HG03045 (cell line): ENCODE data around the gene ZNF541.

Experiments used
- ATAC-seq: cut with Tn5 transposase; IDR thresholded peaks from one replicate; pipeline ENCODE4 v1.9.1; 2021; ENCODE audit warnings: mild to moderate bottlenecking, moderate library complexity; ENCODE audit not compliant: unreplicated experiment

ZNF541 gene

GRCh38 chr19:47573071-47574026 is at the start of gene ZNF541:
Gene ZNF541 (minus strand): TSS chr19:47573148. CDS start chr19:47555856, 17,292 bp downstream.
- ATAC-seq = no peak

- no peak for ATAC-seq
Observed at GRCh38 chr19:47619763-47620162, 46.8 kb upstream of the ZNF541 start.

- ATAC-seq = no peak
Observed at GRCh38 chr19:47618771-47619170, 45.8 kb upstream of the ZNF541 start.

GRCh38 chr19:47615714-47616113 is 42.8 kb upstream of the ZNF541 start:
- no peak for ATAC-seq

GRCh38 chr19:47615230-47615629 is 42.3 kb upstream of the ZNF541 start:
- ATAC-seq = no peak

- ATAC-seq = no peak
Observed at GRCh38 chr19:47614559-47614958, 41.6 kb upstream of the ZNF541 start.

- no peak for ATAC-seq
Observed at GRCh38 chr19:47614021-47614295, 41.0 kb upstream of the ZNF541 start.

- no peak for ATAC-seq
Observed at GRCh38 chr19:47613165-47614020, 40.4 kb upstream of the ZNF541 start.

- ATAC-seq = no peak
Observed at GRCh38 chr19:47610902-47611301, 38.0 kb upstream of the ZNF541 start.

- no peak for ATAC-seq
Observed at GRCh38 chr19:47609906-47610894, 37.3 kb upstream of the ZNF541 start.

- ATAC-seq = peak; percentile 42
Observed at GRCh38 chr19:47608969-47609905, 36.3 kb upstream of the ZNF541 start, which contains the start of gene BICRA. Gene BICRA (plus strand): TSS chr19:47609134. CDS start chr19:47673575, 64,441 bp downstream.

- peak; percentile 84 for ATAC-seq
Observed at GRCh38 chr19:47608074-47608918, 35.3 kb upstream of the ZNF541 start.

GRCh38 chr19:47607564-47608073 is 34.7 kb upstream of the ZNF541 start:
- no peak for ATAC-seq

GRCh38 chr19:47603706-47604565 is 31.0 kb upstream of the ZNF541 start:
- no peak for ATAC-seq

- no peak for ATAC-seq
Observed at GRCh38 chr19:47601180-47601904, 28.4 kb upstream of the ZNF541 start.

- peak; percentile 95 for ATAC-seq
Observed at GRCh38 chr19:47600246-47601179, 27.6 kb upstream of the ZNF541 start.
